Stimulated activated CD8-positive, alpha-beta memory T cell treated with anti-CD3 and anti-CD28 coated beads, Interleukin-12 subunit alpha, Interleukin-12 subunit beta, amount 100 ng/mL, for 4 hours (primary cell): ENCODE results near the gene KIRREL3.

Experiments
- DNase-seq: peaks from one replicate; pipeline ENCODE4 v3.0.0-alpha.2; 2020; ENCODE audit warnings: low read depth

Gene KIRREL3

DNA sequence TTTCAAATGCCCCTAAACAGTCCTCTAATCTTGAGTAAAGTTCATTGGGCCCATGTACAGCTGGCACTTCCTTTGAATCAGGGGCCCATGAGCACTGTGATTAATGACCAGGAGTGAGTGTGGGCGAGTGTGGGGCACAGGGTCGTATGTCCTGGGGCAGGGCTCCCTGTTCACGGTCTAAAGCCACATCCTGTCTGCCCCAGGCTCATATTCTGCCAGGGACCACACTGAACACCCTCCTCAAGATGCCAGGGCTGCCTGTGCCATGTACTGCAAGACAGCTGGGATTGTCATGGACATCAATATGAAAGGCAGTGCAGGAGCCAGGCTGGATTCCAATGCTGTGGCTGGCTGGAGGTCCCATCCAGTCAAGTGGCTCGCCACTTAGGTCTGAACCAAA, 130.5 kb downstream of the KIRREL3 start:
- no peak for DNase-seq

DNA sequence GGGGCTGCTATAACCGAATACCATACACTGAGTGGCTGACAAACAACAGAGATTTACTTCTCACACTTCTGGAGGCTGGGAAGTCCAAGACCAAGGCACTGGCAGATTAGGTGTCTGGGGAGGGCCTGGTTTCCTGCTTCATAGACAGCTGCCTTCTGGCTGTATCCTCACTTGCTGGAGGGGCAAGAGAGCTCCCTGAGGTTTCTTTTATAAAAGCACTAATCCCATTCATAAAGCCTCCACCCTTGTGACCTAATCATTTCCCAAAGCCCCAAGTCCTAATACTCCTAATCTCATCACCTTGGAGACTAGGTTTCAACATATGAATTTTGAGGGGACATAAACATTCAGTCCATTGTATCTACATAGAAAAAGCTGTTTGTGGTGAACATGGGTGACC, 131.8 kb downstream of the KIRREL3 start:
- DNase-seq = no peak

DNA sequence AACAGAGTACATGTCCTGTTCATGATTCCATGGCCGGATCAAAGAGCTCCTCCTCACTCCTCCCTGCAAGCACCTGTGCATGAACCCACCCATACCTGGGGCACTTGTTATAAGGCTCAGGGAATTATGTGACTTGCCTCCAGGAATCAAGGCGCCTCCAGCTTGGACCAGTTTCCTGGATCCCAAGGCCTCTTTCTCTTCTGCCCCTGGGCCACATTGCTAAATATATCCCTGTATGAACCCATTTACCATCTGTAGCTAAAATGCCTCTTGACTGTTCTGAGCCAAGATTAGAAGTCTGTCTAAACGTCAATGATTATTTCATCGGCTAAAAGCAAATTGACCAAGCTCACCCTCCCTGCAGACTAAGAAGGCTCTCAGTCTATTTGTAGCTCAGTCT, 135.6 kb downstream of the KIRREL3 start:
- no peak for DNase-seq

DNA sequence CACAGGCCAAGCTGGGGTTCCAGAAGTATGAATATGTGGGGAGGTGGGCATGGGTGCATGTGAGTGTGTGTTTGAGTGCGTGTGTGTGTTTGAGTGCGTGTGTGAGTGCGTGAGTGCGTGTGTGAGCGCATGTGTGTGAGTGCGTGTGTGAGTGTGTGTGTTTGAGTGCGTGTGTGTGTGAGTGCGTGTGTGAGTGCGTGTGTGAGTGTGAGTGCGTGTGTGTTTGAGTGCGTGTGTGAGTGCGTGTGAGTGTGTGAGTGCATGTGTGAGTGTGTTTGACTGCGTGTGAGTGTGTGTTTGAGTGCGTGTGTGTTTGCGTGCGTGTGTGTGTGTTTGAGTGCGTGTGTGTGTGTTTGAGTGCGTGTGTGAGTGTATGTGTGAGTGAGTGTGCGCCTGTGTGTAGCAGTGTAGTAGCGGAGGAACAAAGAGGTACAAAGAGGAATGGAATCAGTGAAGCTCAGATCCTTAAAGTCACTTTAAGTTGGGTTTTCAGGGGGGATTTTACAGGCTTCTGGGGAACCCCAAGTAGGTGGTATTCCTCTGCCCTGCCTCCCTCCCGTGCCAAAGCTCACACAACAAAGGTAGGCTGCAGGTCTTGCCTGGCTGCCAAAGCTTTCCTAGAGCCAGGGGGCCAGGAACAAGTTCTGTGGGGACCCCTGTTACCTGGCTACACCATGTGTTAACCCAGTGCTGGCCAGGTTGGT, 137.1 kb downstream of the KIRREL3 start:
- DNase-seq = no peak

DNA sequence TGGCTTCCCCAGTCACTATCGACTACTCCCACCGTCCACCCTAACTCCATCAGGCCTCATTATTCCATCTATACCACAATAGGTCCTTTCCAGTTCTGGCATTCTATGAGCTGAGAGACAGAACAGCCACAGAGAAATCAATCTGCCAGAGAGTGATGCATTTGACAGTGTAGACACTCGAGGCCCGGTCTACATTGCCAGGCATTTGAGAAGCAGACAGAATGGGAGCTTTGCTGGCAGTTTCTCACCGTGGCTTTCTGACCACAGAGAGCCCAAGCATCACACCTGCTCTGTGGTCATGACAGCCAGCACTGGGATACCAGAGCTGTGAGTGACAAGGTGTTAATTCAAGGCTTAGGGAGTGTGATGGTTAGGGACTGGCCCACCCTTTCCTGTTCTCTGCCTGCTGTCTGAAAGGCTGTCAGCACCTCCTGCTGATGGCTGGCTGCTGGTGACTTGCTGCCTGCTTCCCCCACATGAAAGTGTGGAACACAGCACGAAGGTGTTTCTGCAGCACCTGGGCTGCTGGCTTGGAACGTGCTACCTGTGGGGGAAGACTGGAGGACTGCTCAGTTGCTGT, 137.8 kb downstream of the KIRREL3 start:
- no peak for DNase-seq

DNA sequence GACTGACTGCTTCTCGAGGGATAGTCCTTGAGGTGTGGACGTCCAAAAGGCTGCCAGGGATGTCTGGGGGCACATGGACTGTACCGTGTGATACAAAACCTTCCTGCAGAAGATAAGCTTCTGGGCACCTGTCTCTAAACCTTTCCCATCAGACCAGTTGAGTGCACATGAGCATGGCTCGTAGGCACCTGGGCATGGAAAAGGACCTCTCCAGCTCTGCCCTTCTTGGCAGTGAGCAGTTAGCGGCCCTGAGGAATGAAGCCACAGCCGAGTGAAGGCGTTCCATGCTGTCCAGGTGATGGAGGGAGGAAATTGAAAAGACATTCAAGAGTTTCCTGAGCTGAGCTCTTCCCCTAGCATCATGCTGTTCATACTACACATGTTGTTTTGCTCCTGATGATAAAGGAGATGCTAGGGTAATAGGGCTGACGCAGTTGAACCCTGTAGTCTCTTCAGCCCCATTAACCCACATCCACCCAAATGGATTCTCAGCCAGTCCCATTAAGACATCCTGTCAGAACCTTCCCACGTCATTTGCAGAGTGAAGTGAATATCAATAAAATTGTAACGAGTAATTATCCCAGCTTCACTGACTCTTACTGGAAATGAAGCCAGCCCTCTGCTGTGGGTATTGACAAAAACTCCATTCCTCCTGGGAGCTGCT, 138.6 kb downstream of the KIRREL3 start:
- DNase-seq = no peak

DNA sequence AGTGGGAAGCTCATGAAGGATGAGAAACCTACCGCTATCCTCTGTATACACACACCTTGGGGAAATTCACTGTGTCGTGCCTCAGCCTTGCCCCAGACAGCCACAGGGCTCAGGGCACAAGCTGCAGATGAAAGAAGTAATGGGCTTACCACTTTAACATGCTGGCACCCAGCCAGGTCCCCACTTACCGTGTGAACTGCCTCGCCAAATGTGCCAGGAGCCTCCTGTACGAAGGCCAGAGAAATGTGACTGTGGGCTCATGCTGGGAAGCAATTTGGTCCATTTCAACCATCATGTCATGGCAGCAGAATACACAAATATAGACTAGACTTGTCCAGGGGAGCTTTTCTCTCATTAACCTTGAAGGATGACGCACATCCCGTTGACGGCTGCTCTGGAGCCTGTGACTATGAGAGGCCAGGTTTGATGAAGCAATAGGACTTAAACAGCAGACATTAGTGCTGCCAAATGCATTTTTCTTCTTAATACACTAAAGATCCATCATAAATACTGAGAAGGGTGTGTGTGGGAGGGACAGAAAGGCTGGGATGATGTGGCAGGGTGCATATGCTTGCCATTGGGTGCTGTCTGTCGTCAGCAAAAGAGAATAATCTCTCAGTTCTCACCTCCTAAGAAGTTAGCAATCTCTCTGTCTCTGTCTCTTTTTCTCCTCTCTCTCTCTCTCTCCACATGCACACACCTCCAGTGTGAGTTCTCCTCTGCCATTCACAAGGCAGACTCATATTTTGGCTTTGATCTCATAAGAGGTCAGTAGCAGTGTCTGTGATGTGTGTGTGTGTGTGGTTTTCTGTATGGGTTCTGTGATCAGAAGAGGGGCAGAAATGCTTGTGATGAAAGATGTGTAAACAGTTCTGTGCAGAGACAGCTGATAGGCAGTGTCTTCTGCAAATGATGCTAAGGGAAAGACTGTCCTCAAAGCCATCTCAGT, 142.4 kb downstream of the KIRREL3 start:
- DNase-seq = no peak

DNA sequence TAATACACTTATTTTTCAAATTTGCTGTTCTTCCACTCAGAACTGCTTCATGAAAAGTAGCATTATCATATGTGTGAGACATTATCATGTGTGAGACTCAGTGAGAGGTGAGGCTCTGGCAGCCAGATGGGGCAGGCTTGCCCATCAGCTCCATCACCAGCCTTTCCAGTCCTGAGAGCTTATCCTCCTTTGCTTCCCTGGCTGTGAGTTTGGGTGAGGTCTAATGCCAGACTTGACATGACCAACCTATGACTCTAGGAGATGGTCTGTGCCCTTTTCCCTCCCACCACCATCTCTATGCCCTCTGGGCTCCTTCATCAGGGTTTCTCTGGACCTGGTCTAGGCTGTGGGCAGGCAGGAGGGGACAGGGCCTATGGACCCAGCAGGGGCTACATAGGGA, 145.0 kb downstream of the KIRREL3 start:
- DNase-seq = no peak

DNA sequence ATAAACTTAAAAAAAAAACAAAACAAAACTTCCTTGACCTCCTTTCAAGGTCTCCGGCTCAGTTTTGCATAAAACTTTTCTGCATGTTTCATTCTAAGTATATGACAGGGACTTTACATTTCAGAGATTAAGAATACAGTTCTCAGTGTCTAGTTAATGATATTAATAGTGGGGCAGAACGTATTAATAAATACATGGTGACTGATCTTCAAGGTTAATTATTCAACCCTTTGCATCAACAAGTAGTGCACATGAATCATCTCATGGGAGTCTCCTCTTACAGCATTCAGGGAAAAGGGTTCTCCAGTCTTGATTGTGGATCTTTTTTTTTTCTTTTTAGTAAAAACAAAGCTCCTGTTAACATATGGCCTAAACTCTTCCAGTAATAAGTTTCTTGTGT, 146.8 kb downstream of the KIRREL3 start:
- no peak for DNase-seq

DNA sequence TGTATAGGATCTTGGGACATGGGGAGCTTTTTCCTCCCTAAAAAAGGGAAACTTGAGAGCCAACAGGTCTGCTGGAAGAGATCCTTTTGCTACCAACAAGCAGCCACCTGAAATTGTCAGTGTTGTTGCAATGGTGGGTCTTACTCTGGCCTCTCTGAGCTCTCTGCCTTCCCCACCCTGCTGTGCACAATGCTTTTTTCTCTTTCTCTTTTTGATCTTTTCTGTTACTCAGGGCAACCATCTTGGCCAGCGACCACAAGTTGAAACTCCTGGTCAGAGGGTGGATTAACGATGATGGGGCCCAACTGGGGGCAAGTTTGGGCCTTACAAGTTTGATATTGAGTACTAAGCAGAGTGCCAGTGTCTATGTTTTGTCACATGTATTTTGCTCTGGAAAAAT, 155.8 kb downstream of the KIRREL3 start:
- no peak for DNase-seq

DNA sequence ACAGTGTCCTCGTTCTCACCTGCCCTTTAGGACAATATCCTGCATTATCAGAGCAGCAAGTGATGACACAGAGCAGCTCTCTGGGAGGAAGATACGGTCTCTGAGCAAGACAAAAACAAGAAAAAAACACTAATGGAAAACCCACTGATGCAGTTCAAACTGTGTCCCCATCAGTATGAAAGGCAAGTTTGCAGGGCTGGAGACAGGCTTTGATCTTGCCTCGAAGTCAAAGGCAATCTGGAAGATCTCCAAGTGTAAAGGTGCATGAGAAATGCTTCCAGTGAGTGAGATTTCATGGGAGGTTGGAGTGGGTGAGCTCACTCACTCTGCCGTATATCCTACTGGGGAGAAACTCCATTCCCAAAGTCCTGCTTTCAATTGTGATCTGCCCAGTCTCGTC, 157.5 kb downstream of the KIRREL3 start:
- DNase-seq = no peak

DNA sequence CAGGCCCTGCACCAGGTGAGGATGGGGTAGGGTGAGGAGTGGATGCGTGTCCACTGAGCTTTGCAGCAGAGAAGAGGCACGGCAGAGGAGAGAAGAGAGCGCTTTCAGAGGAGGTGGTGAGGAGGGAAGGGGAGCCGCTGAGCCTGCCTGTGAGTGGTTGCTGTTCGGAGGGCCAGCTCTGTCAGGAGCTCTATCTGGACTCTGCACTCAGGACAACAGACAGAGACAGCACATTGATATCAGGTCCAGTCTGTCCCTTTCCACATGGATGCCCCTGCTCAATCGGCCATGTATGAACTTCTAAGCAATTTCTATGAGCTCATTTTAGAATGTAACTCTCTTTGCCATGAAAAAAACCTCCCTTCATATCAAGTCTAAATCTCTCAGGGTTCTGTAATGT, 158.6 kb downstream of the KIRREL3 start:
- DNase-seq = no peak

DNA sequence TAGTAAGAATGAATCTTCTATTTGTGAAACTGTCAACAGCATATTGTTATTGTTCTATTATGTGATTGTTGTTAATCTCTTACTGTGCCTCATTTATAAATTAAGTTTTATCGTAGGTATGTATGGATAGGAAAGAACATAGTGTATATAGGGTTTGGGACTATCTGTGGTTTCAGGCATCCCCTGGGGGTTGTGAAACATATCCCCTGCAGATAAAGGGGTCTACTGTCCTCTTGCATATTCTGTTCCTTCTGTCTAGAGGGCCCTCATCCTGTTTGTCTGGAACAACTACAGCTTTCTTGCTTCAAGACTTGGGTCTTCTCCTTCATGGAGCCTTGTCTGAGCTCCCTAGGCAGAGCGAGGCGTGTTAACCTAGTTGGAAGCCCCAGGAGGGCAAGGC, 159.6 kb downstream of the KIRREL3 start:
- DNase-seq = no peak

DNA sequence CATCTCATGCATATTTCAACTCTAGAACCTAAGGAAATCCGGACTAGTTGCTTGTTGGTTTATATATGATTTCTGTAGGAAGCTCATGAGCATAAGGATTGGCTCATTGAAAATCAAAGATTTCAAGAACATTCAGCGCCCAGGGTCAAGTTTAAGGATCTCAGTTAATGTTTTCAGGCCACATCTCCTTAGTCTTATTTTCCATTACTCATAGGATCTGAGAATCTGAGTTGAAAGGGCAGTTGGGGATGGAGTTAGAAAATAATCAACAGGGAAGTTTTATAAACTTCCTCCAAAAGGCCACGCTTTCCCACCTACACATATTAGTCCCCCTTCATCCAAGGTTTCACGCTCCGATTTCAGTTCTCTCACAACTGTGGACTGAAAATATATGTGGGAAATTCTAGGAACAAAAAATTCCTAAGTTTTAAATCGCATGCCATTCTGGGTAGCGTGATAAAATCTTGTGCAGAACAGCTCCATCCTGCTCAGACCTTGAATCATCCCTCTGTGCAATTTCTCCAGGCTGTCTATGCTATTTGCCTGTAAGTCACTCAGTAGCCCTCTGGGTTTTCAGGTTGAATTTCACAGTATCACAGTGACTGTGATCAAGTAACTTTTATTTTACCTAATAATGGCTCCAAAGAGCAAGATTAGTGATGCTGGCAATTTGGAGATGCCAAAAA, 160.2 kb downstream of the KIRREL3 start:
- no peak for DNase-seq

DNA sequence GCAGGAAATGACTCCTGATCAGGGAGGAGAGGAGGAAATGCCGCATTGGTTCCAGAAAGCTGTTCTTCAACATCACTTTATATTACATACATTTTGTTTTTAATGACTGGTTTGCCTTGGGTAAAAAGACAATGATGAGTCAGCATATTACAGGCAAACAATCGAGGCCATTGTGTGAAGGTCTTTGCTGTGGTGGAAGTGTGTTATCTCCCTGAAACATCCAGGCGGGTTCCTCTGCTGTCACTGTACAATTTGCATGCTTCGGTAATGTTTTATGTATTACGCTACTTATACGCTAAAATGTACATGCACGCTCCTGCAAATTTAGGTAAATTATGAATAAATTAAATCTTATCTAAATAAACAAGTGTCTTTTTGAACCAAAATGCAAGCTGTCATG, 161.1 kb downstream of the KIRREL3 start:
- no peak for DNase-seq

DNA sequence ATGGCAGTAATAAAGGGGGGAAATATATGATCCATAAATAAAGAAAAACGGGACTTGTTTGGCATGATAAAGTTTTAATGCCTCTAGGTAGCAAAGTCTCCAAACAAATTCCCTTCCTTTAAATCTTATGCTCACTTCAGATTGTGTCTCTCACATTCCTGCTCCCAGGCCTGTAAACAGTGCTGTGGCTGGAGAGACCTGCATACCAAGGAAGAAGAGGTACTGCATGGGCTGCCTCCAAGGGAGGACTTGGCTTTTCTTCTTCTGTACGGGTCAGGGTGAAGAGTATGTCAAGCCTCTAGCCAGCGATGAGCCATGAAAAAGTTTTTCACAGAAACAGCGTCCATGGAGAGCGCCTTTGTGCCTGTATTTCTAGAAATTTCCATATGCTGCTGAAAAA, 161.8 kb downstream of the KIRREL3 start:
- no peak for DNase-seq

DNA sequence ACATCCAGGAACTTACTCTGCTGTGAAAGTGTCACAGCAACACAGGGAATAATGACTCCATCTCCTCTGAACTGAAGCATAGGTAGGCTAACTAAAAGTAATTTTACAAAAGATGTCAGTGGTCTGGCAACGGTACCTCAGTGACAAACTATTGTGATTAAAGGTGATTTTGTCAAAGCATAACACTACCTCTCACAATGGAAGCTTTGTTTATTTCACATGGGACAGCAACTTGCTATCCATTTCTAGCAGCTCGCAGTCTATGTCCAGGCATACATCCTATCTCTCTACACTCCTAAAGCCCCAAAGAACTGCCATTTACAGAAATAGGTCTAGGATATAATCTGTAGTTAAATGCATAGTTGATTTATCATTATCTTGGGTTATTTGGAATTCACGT, 163.0 kb downstream of the KIRREL3 start:
- no peak for DNase-seq

DNA sequence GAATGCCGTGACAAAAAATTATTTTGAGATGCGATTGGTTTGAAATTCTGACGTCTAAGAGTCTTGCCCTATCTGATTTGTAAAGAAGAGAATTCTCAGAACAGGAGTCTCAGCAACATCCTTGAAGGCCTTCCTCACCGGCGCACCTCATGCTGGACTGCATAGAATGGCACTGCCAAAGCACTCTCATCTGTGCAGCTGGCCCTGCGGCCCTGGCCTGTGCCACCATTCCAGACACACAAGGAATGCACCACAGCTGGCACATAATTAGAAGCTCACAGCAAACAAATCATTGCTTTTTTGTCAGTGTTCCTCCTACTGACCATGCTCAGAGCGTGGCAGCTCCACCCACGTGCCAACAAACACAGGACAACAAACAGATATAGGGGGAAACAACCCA, 166.0 kb downstream of the KIRREL3 start:
- no peak for DNase-seq

DNA sequence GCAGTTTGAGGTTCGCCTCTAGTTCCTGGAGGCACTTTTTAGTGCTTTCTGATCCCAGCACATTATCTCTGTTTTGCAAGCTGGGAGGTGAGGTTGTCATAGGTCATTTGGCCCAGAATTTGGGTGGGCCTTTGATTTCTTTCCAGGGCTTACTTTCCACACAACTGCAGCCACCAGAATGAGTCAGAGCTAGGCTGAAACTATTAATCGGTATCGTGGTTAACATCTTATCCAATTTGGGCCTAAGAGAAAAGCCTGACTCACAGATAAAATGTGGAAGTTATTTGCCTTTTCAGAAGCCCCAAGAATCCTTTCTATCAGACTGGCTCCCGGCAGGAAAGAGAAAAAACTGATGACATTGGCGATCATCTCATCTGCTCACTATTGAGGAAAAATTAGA, 166.4 kb downstream of the KIRREL3 start:
- no peak for DNase-seq

DNA sequence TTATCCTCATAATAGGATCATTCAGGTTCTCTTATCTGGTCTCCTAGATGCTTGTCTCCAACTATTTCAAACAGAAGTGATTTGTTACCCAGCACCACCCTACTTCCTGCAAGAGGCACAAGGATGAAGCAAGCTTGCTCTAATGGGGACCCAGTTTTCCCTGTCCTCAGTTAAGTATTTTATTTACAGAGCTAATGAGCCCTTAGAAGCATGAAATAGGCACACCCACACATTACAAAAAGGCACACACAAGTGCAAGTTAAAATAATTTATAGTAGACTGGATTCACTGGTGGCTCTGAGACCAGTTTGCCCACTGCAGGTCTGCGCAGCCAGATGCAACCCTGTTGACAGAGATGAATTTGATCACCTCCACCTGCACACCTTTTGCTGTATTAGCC, 167.5 kb downstream of the KIRREL3 start:
- no peak for DNase-seq

DNA sequence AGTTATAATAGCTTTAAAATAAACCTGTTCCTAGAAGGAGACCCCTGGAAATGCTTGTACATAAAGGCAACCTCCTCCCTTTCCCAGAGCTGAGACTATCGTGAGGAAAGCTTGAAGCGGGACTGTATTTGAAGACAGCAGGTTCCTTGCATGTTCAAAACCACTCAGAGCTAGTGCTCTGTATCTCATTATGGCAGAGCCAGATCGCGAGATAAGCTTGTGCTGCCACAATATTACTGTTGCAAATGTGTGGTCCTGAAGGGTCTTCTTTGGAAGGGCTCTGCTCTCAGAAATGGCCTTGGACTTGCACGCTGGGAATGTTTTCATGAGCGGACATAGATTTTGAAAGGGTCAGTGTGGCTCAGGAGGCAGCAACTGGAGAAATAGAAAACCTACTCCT, 168.2 kb downstream of the KIRREL3 start:
- DNase-seq = no peak

DNA sequence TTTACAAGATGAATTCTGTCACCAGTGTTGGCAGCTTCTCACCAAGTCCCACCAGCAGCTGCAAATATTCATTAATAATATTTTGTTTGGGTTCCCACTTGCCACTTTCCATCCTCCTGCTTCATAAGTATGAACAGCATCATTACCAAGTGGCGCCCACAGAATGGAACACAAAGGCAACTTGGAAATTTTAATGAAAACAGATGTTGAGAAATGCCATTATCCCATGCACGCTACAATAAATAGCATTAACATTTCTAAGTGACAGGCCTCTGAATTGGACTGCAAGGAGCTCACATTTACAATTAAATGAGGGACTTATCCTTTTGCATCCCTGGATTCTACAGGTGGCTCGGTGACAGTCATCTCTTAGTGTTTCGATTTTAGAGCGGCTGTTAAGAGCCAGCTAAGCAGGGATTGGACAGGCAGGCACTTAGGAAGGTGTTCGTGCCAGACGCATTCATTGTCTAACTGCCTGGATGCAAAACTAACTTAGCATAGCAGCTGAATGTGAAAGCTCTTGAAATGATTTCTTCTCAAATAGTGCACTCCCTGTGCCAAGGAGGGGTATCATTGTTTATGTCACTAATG, 170.3 kb downstream of the KIRREL3 start:
- no peak for DNase-seq
